COR-L47 (cell line): ENCODE results near the gene ZDHHC24.

Source experiments
- DNase-seq: peaks from one replicate; lab custom pipeline; 2025; lab: John Stamatoyannopoulos, UW

ZDHHC24 gene

GRCh38 chr11:66566221-66566620 lies 20.4 kb upstream of the ZDHHC24 start:
- no peak for DNase-seq

- DNase-seq = no peak
Observed at GRCh38 chr11:66564984-66565383, 19.1 kb upstream of the ZDHHC24 start.

- no peak for DNase-seq
Observed at GRCh38 chr11:66564538-66564937, 18.7 kb upstream of the ZDHHC24 start.

- no peak for DNase-seq
Observed at GRCh38 chr11:66563832-66564231, 18.0 kb upstream of the ZDHHC24 start.

- DNase-seq = no peak
Observed at GRCh38 chr11:66562907-66563583, 17.2 kb upstream of the ZDHHC24 start.

- no peak for DNase-seq
Observed at GRCh38 chr11:66562275-66562674, 16.4 kb upstream of the ZDHHC24 start.

- DNase-seq = no peak
Observed at GRCh38 chr11:66561975-66562248, 16.1 kb upstream of the ZDHHC24 start.

GRCh38 chr11:66561178-66561974 lies 15.5 kb upstream of the ZDHHC24 start:
- DNase-seq = no peak

- DNase-seq = no peak
Observed at GRCh38 chr11:66559866-66560676, 14.2 kb upstream of the ZDHHC24 start.

GRCh38 chr11:66559142-66559865 lies 13.5 kb upstream of the ZDHHC24 start:
- DNase-seq = no peak

GRCh38 chr11:66557733-66558326 lies 12.0 kb upstream of the ZDHHC24 start:
- no peak for DNase-seq

GRCh38 chr11:66556086-66556485 lies 10.2 kb upstream of the ZDHHC24 start:
- no peak for DNase-seq

GRCh38 chr11:66555416-66555815 lies 9.6 kb upstream of the ZDHHC24 start:
- DNase-seq = no peak

- no peak for DNase-seq
Observed at GRCh38 chr11:66554602-66555001, 8.8 kb upstream of the ZDHHC24 start.

- no peak for DNase-seq
Observed at GRCh38 chr11:66550887-66551286, 5.0 kb upstream of the ZDHHC24 start.

GRCh38 chr11:66549696-66550095 lies 3.8 kb upstream of the ZDHHC24 start:
- no peak for DNase-seq

GRCh38 chr11:66548774-66549630 lies 3.2 kb upstream of the ZDHHC24 start:
- no peak for DNase-seq

GRCh38 chr11:66548041-66548440 lies 2.2 kb upstream of the ZDHHC24 start:
- DNase-seq = no peak

GRCh38 chr11:66547662-66548009 lies 1.8 kb upstream of the ZDHHC24 start:
- no peak for DNase-seq

GRCh38 chr11:66546966-66547661 lies 1.3 kb upstream of the ZDHHC24 start:
- no peak for DNase-seq
